ENCODE results near the gene GAPVD1.

GRCh38 chr9:125238915-125239446 lies 22.6 kb upstream of the GAPVD1 start:
- TF ChIP-seq CTCF (conservative IDR thresholded peaks at IDR 0.05) (no peak), EZH2 (IDR thresholded peaks at IDR 0.05; ENCODE audit: low read depth) (no peak)
